ENCODE results near the gene ICE2.

The ICE2 gene

GRCh38 chr15:60520825-60521368, 42.0 kb upstream of the ICE2 start:
- ChIA-PET POLR2A (no interaction called here), CTCF (interaction anchor here (0.6 to 5.0 kb wide), 21 partner anchors 8 to 698 kb away, joined by 3 to 95 read pairs (median 3); no protein-coding TSS in a partner anchor)
- Histone ChIP-seq H3K9me3 (ENCODE audit: control extremely low read depth in 1 of 5, control insufficient read depth in 4 of 5, insufficient read depth in 2 of 5, low read depth in 1 of 5, low read length in 4 of 5) (no peaks in the 10 kb centered on the region), H3K4me1 (ENCODE audit: control extremely low read depth in 1 of 4, control insufficient read depth in 4 of 4, insufficient read depth in 4 of 4, low read length in 3 of 4) (peaks cover 0 to 2% (median 2%) of the 10 kb centered on the region in 4 experiments), H3K27me3 (replicated peaks in 2 of 5; ENCODE audit: control insufficient read depth in 4 of 5, insufficient read depth in 5 of 5, low read length in 4 of 5) (no peaks in the 10 kb centered on the region), H3K4me3 (ENCODE audit: control insufficient read depth in 1 of 7, extremely low read depth in 1 of 7, insufficient read depth in 4 of 7, low read depth in 2 of 7, low read length in 6 of 7) (no peak overlapping the region), H3K36me3 (ENCODE audit: control insufficient read depth in 4 of 4, insufficient read depth in 4 of 4, low read length in 3 of 4) (peaks cover 0 to 3% (median 0%) of the 10 kb centered on the region in 4 experiments), H3K27ac (ENCODE audit: insufficient read depth in 1 of 2, low read depth in 1 of 2, low read length in 2 of 2, poor library complexity in 1 of 2, severe bottlenecking in 2 of 2) (no peak overlapping the region)
- DNase-seq: peak; percentile 67 to 87 (median 81)
- 67% methylated on average over 3 of the region's 8 CpGs for WGBS (ENCODE audit: insufficient coverage)

GRCh38 chr15:60520013-60520824, 41.3 kb upstream of the ICE2 start:
- Histone ChIP-seq H3K36me3 (ENCODE audit: control insufficient read depth in 4 of 4, insufficient read depth in 4 of 4, low read length in 3 of 4) (peaks cover 0 to 3% (median 0%) of the 10 kb centered on the region in 4 experiments), H3K4me1 (ENCODE audit: control extremely low read depth in 1 of 4, control insufficient read depth in 4 of 4, insufficient read depth in 4 of 4, low read length in 3 of 4) (peaks cover 0 to 2% (median 2%) of the 10 kb centered on the region in 4 experiments), H3K4me3 (ENCODE audit: control insufficient read depth in 1 of 7, extremely low read depth in 1 of 7, insufficient read depth in 4 of 7, low read depth in 2 of 7, low read length in 6 of 7) (no peak overlapping the region), H3K27me3 (replicated peaks in 2 of 5; ENCODE audit: control insufficient read depth in 4 of 5, insufficient read depth in 5 of 5, low read length in 4 of 5) (no peaks in the 10 kb centered on the region), H3K9me3 (ENCODE audit: control extremely low read depth in 1 of 5, control insufficient read depth in 4 of 5, insufficient read depth in 2 of 5, low read depth in 1 of 5, low read length in 4 of 5) (no peaks in the 10 kb centered on the region), H3K27ac (ENCODE audit: insufficient read depth in 1 of 2, low read depth in 1 of 2, low read length in 2 of 2, poor library complexity in 1 of 2, severe bottlenecking in 2 of 2) (no peak overlapping the region)
- POLR2A ChIA-PET: no interaction called here
- DNase-seq: peak in 1 of 3 donors; percentile 10
- CTCF ChIA-PET: interaction anchor here (0.6 to 5.0 kb wide), 23 partner anchors 8 to 826 kb away, joined by 3 to 95 read pairs (median 3); no protein-coding TSS in a partner anchor
- WGBS (ENCODE audit: insufficient coverage): no CpG with 5 or more reads among the region's 6 CpGs

- Histone ChIP-seq H3K4me3 (ENCODE audit: control insufficient read depth in 1 of 7, extremely low read depth in 1 of 7, insufficient read depth in 4 of 7, low read depth in 2 of 7, low read length in 6 of 7) (no peak overlapping the region), H3K9me3 (ENCODE audit: control extremely low read depth in 1 of 5, control insufficient read depth in 4 of 5, insufficient read depth in 2 of 5, low read depth in 1 of 5, low read length in 4 of 5) (no peaks in the 10 kb centered on the region), H3K36me3 (ENCODE audit: control insufficient read depth in 4 of 4, insufficient read depth in 4 of 4, low read length in 3 of 4) (peaks cover 0 to 3% (median 0%) of the 10 kb centered on the region in 4 experiments), H3K4me1 (ENCODE audit: control extremely low read depth in 1 of 4, control insufficient read depth in 4 of 4, insufficient read depth in 4 of 4, low read length in 3 of 4) (peaks cover 0 to 2% (median 2%) of the 10 kb centered on the region in 4 experiments), H3K27me3 (replicated peaks in 2 of 5; ENCODE audit: control insufficient read depth in 4 of 5, insufficient read depth in 5 of 5, low read length in 4 of 5) (no peaks in the 10 kb centered on the region), H3K27ac (ENCODE audit: insufficient read depth in 1 of 2, low read depth in 1 of 2, low read length in 2 of 2, poor library complexity in 1 of 2, severe bottlenecking in 2 of 2) (no peak overlapping the region)
- DNase-seq: no peak
- WGBS (ENCODE audit: insufficient coverage): no CpG with 5 or more reads among the region's 1 CpG
- ChIA-PET CTCF (interaction anchor here (0.7 to 5.0 kb wide), 5 partner anchors 9 to 191 kb away, joined by 3 to 95 read pairs (median 6); no protein-coding TSS in a partner anchor), POLR2A (no interaction called here)
These were observed 40.3 kb upstream of the ICE2 start for GRCh38 chr15:60519218-60519617.

GRCh38 chr15:60518511-60518910, 39.6 kb upstream of the ICE2 start:
- H3K36me3 ChIP-seq (ENCODE audit: control insufficient read depth in 4 of 4, insufficient read depth in 4 of 4, low read length in 3 of 4): peaks cover 0 to 3% (median 0%) of the 10 kb centered on the region in 4 experiments
- 98% methylated on average over 4 of the region's 8 CpGs for WGBS (ENCODE audit: insufficient coverage)
- no peaks in the 10 kb centered on the region for H3K27me3 ChIP-seq (replicated peaks in 2 of 5; ENCODE audit: control insufficient read depth in 4 of 5, insufficient read depth in 5 of 5, low read length in 4 of 5)
- H3K4me1 ChIP-seq (ENCODE audit: control extremely low read depth in 1 of 4, control insufficient read depth in 4 of 4, insufficient read depth in 4 of 4, low read length in 3 of 4): peaks cover 0 to 2% (median 2%) of the 10 kb centered on the region in 4 experiments
- CTCF ChIA-PET: interaction anchor here (1.1 to 5.0 kb wide), 6 partner anchors 9 to 190 kb away, joined by 3 to 95 read pairs (median 7); no protein-coding TSS in a partner anchor
- DNase-seq: no peak
- no peak overlapping the region for H3K27ac ChIP-seq (ENCODE audit: insufficient read depth in 1 of 2, low read depth in 1 of 2, low read length in 2 of 2, poor library complexity in 1 of 2, severe bottlenecking in 2 of 2)
- POLR2A ChIA-PET: interaction anchor here (0.7 kb wide), 1 partner anchor 14 kb away, joined by 3 read pairs; no protein-coding TSS in a partner anchor
- H3K4me3 ChIP-seq (ENCODE audit: control insufficient read depth in 1 of 7, extremely low read depth in 1 of 7, insufficient read depth in 4 of 7, low read depth in 2 of 7, low read length in 6 of 7): no peak overlapping the region
- H3K9me3 ChIP-seq (ENCODE audit: control extremely low read depth in 1 of 5, control insufficient read depth in 4 of 5, insufficient read depth in 2 of 5, low read depth in 1 of 5, low read length in 4 of 5): no peaks in the 10 kb centered on the region

GRCh38 chr15:60514261-60514881, 35.4 kb upstream of the ICE2 start:
- ChIA-PET POLR2A (no interaction called here), CTCF (no interaction called here)
- Histone ChIP-seq H3K27me3 (replicated peaks in 2 of 5; ENCODE audit: control insufficient read depth in 4 of 5, insufficient read depth in 5 of 5, low read length in 4 of 5) (no peaks in the 10 kb centered on the region), H3K27ac (ENCODE audit: insufficient read depth in 1 of 2, low read depth in 1 of 2, low read length in 2 of 2, poor library complexity in 1 of 2, severe bottlenecking in 2 of 2) (no peak overlapping the region), H3K9me3 (ENCODE audit: control extremely low read depth in 1 of 5, control insufficient read depth in 4 of 5, insufficient read depth in 2 of 5, low read depth in 1 of 5, low read length in 4 of 5) (no peaks in the 10 kb centered on the region), H3K4me1 (ENCODE audit: control extremely low read depth in 1 of 4, control insufficient read depth in 4 of 4, insufficient read depth in 4 of 4, low read length in 3 of 4) (no peaks in the 10 kb centered on the region), H3K36me3 (ENCODE audit: control insufficient read depth in 4 of 4, insufficient read depth in 4 of 4, low read length in 3 of 4) (peaks cover 0 to 3% (median 0%) of the 10 kb centered on the region in 4 experiments), H3K4me3 (ENCODE audit: control insufficient read depth in 1 of 7, extremely low read depth in 1 of 7, insufficient read depth in 4 of 7, low read depth in 2 of 7, low read length in 6 of 7) (no peak overlapping the region)
- 97% methylated on average over 11 of the region's 12 CpGs for WGBS (ENCODE audit: insufficient coverage)
- no peak for DNase-seq

- ChIA-PET CTCF (no interaction called here), POLR2A (no interaction called here)
- Histone ChIP-seq H3K27ac (ENCODE audit: insufficient read depth in 1 of 2, low read depth in 1 of 2, low read length in 2 of 2, poor library complexity in 1 of 2, severe bottlenecking in 2 of 2) (no peak overlapping the region), H3K36me3 (ENCODE audit: control insufficient read depth in 4 of 4, insufficient read depth in 4 of 4, low read length in 3 of 4) (peaks cover 0 to 3% (median 0%) of the 10 kb centered on the region in 4 experiments), H3K4me3 (ENCODE audit: control insufficient read depth in 1 of 7, extremely low read depth in 1 of 7, insufficient read depth in 4 of 7, low read depth in 2 of 7, low read length in 6 of 7) (no peak overlapping the region), H3K4me1 (ENCODE audit: control extremely low read depth in 1 of 4, control insufficient read depth in 4 of 4, insufficient read depth in 4 of 4, low read length in 3 of 4) (no peaks in the 10 kb centered on the region), H3K27me3 (replicated peaks in 2 of 5; ENCODE audit: control insufficient read depth in 4 of 5, insufficient read depth in 5 of 5, low read length in 4 of 5) (no peaks in the 10 kb centered on the region), H3K9me3 (ENCODE audit: control extremely low read depth in 1 of 5, control insufficient read depth in 4 of 5, insufficient read depth in 2 of 5, low read depth in 1 of 5, low read length in 4 of 5) (no peaks in the 10 kb centered on the region)
- 97% methylated on average over 6 of the region's 7 CpGs for WGBS (ENCODE audit: insufficient coverage)
- DNase-seq: no peak
These were observed 34.7 kb upstream of the ICE2 start for GRCh38 chr15:60513676-60514075.

Data from common myeloid progenitor, CD34-positive (primary cell).